Stimulated activated CD4-positive, alpha-beta T cell treated with anti-CD3 and anti-CD28 coated beads, TNF-alpha, amount 100 ng/mL, for 48 hours (primary cell): ENCODE results near the gene SLC35G6.
A peak's percentile ranks its signal among the peaks of the same experiment; 100 is the strongest.

Source experiments
- DNase-seq, 3 donors: peaks; one replicate each; pipeline ENCODE4 v3.0.0-alpha.2; 2020; ENCODE audit warnings: low read depth in 3 of 3

Gene SLC35G6

DNA sequence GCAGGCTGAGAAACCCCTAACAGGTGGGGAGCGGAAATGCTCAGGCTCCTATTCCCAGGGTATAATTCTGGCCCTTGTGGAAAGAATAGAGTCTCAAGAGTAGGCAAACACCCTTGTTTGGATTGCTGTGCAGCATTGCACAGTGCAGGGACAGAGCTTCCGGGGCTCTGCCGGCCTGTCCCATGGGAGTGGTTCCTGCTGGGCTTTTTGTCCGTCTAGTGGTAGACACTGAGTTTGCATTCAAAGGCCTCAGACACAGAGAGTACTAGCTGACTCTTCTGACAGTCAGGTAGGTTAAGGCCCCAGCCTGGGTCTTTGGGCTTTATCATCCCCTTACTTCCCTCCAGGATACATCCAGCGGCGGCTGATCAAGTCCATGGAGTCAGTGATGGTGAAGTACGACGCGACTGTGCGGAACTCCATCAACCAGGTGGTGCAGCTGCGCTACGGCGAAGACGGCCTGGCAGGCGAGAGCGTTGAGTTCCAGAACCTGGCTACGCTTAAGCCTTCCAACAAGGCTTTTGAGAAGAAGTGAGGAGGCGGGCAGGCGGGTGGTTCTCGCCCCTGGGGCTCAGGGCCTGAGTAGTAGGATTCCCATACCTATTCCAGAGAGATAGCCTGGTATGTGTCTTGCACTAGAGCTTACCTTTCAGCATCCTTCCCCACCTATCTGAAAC is 21.1 kb downstream of the SLC35G6 start:
- no peak for DNase-seq

DNA sequence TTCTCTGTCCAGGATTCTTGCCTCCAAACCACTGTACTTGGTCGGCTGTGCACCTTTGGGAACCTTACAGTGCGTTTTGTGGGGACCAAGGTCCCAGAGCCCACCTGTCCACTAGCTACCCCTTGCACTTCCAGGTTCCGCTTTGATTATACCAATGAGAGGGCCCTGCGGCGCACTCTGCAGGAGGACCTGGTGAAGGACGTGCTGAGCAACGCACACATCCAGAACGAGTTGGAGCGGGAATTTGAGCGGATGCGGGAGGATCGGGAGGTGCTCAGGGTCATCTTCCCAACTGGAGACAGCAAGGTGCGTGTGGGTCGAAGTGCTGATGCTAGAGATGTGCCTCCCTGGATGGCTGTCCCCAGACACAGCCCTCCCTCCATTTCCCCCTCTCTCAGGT is 21.7 kb downstream of the SLC35G6 start:
- no peak for DNase-seq

DNA sequence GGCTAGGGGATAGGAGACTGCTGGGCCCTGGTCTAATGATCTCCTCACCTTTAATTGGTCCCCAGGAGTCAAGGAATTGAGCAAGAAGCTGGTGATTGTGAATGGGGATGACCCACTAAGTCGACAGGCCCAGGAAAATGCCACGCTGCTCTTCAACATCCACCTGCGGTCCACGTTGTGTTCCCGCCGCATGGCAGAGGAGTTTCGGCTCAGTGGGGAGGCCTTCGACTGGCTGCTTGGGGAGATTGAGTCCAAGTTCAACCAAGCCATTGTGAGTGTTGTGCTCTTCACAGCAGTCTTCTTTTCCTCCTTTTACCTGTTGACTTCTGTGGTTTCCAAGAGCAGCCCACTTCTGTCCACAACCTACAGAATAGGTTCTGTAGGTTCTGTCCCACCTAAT is 22.3 kb downstream of the SLC35G6 start:
- no peak for DNase-seq

DNA sequence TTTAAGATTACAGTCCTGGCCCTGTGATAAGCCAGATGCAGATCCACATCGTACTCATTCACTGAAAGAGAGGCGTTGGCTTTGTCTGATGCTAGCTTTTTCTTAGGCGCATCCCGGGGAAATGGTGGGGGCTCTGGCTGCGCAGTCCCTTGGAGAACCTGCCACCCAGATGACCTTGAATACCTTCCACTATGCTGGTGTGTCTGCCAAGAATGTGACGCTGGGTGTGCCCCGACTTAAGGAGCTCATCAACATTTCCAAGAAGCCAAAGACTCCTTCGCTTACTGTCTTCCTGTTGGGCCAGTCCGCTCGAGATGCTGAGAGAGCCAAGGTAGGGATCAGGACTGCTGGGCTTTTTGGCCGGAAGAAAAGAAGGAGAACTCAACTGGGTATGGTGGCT is 26.9 kb downstream of the SLC35G6 start:
- DNase-seq = no peak

DNA sequence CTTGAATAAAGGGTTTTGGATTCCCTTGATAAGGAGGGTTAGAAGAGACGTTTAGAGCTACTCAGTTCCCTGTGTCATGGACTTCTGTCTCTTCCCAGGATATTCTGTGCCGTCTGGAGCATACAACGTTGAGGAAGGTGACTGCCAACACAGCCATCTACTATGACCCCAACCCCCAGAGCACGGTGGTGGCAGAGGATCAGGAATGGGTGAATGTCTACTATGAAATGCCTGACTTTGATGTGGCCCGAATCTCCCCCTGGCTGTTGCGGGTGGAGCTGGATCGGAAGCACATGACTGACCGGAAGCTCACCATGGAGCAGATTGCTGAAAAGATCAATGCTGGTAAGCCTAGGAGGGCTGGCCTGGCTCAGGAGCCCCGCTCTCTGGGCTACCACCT is 27.6 kb downstream of the SLC35G6 start:
- no peak for DNase-seq

DNA sequence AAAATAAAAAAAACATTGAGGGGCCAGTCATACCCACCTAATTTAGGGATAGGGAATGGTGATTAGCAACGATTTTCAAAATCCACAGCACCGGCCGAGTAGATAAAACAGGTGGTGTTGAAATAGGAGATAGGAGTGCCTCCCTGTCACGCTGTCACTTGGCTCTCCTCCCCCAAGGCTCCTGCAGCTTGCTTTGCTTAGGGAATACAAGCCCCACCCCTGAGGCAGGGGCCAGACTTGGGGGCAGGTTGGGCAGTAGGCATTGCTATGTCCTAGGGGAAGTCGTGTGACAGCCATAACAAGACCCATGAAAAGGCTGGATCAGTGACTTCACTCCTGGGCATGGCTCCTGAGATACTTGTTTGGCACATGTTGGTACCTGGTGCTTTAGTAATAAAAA is 28.7 kb downstream of the SLC35G6 start:
- DNase-seq = no peak

DNA sequence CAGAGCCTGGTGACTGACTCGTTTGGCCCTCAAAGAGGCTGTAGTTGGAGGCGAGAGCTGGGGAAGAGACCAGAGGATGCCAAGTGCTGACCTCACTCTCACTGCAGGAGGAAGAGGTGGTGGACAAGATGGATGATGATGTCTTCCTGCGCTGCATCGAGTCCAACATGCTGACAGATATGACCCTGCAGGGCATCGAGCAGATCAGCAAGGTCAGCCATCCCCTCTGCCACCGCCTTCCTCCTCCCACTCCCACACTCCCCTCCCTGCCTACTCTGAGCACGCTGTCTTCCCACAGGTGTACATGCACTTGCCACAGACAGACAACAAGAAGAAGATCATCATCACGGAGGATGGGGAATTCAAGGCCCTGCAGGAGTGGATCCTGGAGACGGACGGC is 29.9 kb downstream of the SLC35G6 start:
- no peak for DNase-seq

DNA sequence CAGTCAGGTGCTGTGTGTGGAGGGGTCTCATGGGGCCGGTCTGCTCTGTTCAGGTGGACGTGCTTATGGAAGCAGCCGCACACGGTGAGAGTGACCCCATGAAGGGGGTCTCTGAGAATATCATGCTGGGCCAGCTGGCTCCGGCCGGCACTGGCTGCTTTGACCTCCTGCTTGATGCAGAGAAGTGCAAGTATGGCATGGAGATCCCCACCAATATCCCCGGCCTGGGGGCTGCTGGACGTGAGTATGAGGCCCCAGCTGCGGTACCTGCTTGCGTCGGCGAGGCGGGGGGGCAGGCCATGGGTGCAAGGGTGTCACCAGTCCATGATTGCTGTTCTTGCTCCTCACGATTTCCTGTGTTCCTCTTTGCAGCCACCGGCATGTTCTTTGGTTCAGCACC is 30.9 kb downstream of the SLC35G6 start:
- DNase-seq = no peak

DNA sequence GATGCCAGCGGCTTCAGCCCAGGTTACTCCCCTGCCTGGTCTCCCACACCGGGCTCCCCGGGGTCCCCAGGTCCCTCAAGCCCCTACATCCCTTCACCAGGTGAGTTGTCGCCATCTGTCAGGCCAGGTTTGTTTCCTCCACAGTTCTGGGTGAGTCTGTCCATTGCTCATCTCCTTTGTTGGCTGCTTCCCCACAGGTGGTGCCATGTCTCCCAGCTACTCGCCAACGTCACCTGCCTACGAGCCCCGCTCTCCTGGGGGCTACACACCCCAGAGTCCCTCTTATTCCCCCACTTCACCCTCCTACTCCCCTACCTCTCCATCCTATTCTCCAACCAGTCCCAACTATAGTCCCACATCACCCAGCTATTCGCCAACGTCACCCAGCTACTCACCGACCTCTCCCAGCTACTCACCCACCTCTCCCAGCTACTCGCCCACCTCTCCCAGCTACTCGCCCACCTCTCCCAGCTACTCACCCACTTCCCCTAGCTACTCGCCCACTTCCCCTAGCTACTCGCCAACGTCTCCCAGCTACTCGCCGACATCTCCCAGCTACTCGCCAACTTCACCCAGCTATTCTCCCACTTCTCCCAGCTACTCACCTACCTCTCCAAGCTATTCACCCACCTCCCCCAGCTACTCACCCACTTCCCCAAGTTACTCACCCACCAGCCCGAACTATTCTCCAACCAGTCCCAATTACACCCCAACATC is 31.7 kb downstream of the SLC35G6 start:
- DNase-seq = no peak

DNA sequence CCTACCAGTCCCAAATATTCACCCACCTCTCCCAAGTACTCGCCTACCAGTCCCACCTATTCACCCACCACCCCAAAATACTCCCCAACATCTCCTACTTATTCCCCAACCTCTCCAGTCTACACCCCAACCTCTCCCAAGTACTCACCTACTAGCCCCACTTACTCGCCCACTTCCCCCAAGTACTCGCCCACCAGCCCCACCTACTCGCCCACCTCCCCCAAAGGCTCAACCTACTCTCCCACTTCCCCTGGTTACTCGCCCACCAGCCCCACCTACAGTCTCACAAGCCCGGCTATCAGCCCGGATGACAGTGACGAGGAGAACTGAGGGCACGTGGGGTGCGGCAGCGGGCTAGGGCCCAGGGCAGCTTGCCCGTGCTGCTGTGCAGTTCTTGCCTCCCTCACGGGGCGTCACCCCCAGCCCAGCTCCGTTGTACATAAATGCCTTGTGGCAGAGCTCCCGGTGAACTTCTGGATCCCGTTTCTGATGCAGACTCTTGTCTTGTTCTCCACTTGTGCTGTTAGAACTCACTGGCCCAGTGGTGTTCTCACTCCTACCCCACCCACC is 32.7 kb downstream of the SLC35G6 start:
- no peak for DNase-seq

DNA sequence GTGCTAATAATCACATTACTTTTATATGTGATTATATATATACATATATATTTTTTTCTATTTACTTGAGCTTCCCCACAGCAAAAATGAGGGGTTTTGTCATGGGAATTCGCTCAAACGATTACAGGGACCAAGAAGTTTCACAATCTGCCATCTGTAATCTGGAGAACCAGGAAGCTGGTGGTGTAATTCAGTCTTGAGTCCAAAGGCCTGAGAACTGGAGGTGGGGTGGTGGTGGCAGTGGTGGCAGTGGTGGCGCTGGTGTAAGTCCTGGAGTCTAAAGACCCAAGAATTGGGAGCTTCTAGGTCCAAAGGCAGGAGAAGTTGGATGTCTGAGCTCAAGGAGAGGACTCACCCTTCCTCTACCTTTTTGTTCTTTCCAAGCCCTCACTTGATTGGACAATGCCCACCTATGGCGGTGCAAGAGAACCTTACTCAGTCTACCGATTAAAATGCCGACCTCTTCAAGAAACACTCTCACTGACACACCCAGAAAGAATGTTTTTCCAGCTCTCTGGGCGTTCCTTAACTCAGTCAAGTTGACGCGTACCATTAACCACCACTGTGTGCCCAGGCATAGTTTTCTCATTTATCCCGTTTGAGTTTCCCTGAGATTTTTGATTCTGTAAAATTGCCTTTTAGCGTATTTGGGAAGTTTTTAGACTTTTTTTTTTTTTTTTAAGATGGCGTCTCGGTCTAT is 34.8 kb downstream of the SLC35G6 start:
- DNase-seq = no peak

DNA sequence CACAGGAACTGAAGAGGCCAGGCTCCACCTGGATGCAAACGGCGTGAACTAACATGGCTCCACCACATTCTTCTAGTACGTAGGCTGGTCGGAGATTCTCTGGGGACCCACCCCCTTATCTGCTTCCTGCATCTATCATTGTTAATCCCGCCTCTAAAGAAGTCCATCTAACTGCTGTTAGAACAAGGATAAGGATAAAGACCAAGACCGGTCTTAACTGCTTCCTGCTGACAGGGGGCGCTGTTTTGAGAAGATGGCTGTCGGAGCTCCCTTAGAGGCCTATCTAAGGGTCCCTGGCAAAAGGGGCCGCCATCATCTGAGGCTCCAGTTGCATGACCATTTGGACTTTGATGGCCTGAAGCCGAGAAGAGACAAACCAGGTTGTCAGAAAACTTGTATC is 41.8 kb downstream of the SLC35G6 start:
- peak; percentile 27 to 44 (median 39) for DNase-seq

DNA sequence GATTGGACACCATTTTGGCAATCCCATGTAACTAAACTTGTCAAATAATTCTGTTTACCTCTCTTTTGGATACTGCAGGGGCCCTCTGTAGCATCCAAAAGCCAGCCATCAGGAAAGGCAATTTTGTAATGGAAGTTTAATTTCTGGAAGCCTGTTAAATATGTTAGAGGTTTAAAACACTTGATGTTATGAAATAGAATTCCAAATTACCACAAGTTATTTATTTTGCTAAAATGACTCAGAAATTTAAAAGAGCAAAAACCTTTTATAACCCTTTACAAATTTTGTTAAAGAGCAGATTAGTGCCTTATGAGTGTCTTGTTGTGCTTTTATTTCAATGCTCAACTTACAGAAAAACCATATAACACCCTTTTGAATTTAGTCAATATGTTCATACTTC is 47.6 kb downstream of the SLC35G6 start:
- DNase-seq = no peak

DNA sequence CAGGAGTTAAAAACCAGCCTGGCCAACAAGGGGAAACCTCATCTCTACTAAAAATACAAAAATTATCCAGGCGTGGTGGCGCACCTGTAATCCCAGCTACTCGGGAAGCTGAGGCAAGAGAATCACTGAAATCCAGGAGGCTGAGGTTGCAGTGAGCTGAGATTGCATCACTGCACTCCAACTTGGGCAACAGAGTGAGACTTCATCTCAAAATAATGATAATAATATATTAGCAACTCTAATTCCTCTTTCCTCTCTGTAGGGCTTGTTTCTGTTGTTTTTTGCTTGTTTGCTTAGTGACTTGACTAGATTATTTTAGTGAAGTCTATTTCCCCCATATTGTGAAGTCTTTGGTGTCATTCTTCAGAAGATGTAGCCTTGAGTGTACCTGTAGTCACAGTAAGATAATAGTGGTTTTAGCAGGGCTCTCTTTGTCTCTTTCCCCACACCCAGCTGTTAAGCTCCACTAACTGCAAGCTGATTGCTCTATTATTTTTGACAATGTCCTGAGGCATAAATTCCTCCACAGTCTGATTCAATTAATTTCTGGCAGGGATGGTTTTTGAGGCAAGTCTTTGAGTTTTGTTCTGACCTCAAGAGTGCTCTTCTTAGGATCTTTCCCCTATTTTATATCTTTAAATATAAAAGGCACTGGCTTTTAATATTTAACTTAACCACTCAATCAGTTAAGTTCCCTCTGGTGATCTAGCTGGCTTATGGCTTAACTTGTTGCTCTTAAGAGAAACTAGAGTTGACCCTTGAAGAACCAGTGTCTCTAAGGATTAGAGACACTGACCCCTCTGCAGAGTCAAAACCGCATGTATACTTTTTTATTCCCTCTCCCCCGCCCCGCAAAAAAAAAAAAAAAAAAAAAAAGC is 49.0 kb downstream of the SLC35G6 start:
- no peak for DNase-seq
